Osteocyte (in vitro differentiated cells): ENCODE measurements around the gene DNAJC8. TPM values are rescaled to one million over a fixed set of nuclear protein-coding genes. Genes with fewer than 3 reads are reported as not detected.

Experiments used
- DNase-seq: peaks from one replicate; pipeline ENCODE4 v3.0.0; 2021; ENCODE audit warnings: mixed read lengths; ENCODE audit not compliant: unreplicated experiment; ENCODE audit errors: extremely low spot score
- H3K27ac Mint-ChIP-seq: one replicate; pipeline ENCODE4 v1.8.0; 2021; ENCODE audit warnings: mild to moderate bottlenecking, mixed read lengths; ENCODE audit not compliant: unreplicated experiment
- H3K27me3 Mint-ChIP-seq: one replicate; pipeline ENCODE4 v1.8.0; 2021; ENCODE audit warnings: mixed read lengths; ENCODE audit not compliant: unreplicated experiment
- H3K36me3 Mint-ChIP-seq: one replicate; pipeline ENCODE4 v1.8.0; 2021; ENCODE audit warnings: mixed read lengths; ENCODE audit not compliant: unreplicated experiment
- H3K4me1 Mint-ChIP-seq: one replicate; pipeline ENCODE4 v1.8.0; 2021; ENCODE audit warnings: mixed read lengths; ENCODE audit not compliant: unreplicated experiment
- H3K4me3 Mint-ChIP-seq: one replicate; pipeline ENCODE4 v1.8.0; 2021; ENCODE audit warnings: mild to moderate bottlenecking, moderate library complexity, mixed read lengths; ENCODE audit not compliant: unreplicated experiment
- H3K9me3 Mint-ChIP-seq: one replicate; pipeline ENCODE4 v1.8.0; 2021; ENCODE audit warnings: mixed read lengths; ENCODE audit not compliant: unreplicated experiment
- total RNA-seq: library from RNA; stranded (reverse); gene quantifications from 2 replicates; pipeline ENCODE4 v1.2.1, GENCODE V29; 2021
- TF ChIP-seq, protein P1 (sequence below): fragments of 200-600 bp; sonication (generic); IDR thresholded peaks from 2 replicates; pipeline ENCODE4 v1.5.0; 2021; ENCODE audit warnings: antibody characterized with exemption, mild to moderate bottlenecking, moderate library complexity

Gene DNAJC8
- total RNA-seq, 1 donor from 2014 or later, result 92.2 TPM

DNA sequence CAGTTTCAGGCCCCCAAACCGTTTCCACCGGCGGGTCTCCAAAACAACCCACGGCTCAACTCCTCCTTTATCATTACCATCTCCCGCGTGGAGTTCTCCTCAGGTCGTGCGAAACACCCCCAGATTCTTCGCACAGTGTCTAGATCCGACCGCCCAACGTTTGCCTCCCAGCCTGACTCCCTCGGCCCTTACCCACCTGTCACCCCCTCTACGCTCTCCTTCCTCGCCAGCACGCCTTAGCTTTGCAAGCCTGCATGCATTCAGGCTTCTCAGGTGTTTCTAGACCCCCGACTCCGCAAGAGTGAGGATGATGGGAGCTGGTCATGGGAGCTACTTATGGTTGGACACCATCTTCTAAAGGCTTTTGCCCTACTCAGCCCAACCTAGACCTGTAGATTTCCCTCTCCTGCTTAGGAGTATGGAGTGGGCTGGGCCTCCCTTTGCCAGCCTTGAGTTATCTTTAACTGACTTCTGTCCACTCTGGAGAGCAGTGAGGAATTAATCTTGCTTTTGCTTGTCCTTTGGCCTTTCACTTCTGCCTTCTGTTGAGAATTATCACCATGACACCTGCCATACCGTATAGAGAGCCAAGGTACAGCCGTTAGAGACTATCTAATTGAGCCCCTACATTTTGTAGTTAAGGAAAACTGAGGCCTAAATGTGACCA, 4.0 kb upstream of the DNAJC8 start:
- H3K27ac Mint-ChIP-seq, result no peak overlapping the region
- TF ChIP-seq, protein P1, sequence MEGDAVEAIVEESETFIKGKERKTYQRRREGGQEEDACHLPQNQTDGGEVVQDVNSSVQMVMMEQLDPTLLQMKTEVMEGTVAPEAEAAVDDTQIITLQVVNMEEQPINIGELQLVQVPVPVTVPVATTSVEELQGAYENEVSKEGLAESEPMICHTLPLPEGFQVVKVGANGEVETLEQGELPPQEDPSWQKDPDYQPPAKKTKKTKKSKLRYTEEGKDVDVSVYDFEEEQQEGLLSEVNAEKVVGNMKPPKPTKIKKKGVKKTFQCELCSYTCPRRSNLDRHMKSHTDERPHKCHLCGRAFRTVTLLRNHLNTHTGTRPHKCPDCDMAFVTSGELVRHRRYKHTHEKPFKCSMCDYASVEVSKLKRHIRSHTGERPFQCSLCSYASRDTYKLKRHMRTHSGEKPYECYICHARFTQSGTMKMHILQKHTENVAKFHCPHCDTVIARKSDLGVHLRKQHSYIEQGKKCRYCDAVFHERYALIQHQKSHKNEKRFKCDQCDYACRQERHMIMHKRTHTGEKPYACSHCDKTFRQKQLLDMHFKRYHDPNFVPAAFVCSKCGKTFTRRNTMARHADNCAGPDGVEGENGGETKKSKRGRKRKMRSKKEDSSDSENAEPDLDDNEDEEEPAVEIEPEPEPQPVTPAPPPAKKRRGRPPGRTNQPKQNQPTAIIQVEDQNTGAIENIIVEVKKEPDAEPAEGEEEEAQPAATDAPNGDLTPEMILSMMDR, result no peak
- peaks cover 3% of the 10 kb centered on the region for H3K36me3 Mint-ChIP-seq
- no peak overlapping the region for H3K4me3 Mint-ChIP-seq
- H3K27me3 Mint-ChIP-seq, result no peaks in the 10 kb centered on the region
- no peak for DNase-seq
- H3K9me3 Mint-ChIP-seq, result no peaks in the 10 kb centered on the region
- peaks cover 13% of the 10 kb centered on the region for H3K4me1 Mint-ChIP-seq

DNA sequence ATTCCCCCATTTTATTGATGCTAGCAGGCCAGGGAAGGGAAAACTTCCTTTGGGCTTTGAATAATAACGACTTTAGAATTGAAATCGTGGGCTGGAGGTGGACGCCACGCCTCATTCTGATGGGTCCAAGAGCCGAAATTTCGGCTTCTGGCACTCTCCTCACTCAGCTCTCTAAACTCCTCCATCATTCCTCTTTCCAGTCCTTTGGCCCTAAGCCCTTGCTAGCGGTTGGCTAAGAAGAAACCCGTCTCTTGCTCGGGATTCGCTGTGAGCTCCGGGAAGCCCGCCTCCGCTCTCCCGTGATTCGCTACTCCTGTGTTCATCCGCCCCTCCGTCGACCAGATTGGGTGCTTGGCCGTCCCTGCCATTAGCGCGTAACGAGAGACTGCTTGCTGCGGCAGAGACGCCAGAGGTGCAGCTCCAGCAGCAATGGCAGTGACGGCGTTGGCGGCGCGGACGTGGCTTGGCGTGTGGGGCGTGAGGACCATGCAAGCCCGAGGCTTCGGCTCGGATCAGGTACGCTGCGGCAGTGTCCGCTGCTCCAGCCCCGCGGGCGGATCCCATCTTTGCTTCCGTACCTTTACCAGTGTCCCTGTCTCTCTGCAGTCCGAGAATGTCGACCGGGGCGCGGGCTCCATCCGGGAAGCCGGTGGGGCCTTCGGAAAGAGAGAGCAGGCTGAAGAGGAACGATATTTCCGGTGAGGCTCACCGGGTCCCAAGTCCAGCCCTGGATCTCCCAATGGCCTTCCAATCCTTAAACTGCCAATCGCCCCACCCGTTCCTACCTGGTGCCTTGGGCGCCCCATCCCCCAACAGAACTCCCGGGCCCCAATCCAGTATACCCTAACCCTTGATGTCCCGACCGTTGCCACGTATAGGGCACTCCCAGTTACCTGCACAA, 3.2 kb upstream of the DNAJC8 start, which contains the start of gene ATP5IF1:
ATP5IF1 (plus strand) TSS at position 370 of the 901 bp plus-strand sequence; CDS start at position 430, 60 bp downstream.
- Mint-ChIP-seq H3K36me3 (peaks cover 3% of the 10 kb centered on the region), H3K27ac (no peak within 1 kb of the TSS), H3K4me3 (no peak within 1 kb of the TSS), H3K4me1 (peaks cover 16% of the 10 kb centered on the region), H3K27me3 (no peaks in the 10 kb centered on the region), H3K9me3 (no peaks in the 10 kb centered on the region)
- DNase-seq, result peak; percentile 98
- TF ChIP-seq, protein P1, result no peak

DNA sequence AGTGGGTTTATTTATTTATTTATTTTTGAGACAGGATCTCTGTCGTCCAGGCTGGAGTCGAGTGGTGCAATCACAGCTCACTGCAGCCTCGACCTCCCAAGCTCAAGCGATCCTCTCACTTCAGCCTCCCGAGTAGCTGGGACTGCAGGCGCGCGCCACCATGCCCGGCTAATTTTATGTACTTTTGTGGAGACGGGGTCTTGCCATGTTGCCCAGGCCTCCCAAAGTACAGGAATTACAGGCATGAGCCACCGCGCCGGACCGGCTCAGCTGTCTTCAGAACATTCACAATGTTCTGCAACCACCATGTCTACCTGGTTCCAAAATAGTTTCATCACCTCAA, 406 bp upstream of the DNAJC8 start:
- Mint-ChIP-seq H3K4me1 (peaks cover 27% of the 10 kb centered on the region), H3K27ac (peak overlapping the region; percentile 99), H3K9me3 (no peaks in the 10 kb centered on the region), H3K4me3 (peak overlapping the region; percentile 100), H3K27me3 (no peaks in the 10 kb centered on the region), H3K36me3 (peaks cover 12% of the 10 kb centered on the region)
- TF ChIP-seq, protein P1, result no peak
- DNase-seq, result no peak

DNA sequence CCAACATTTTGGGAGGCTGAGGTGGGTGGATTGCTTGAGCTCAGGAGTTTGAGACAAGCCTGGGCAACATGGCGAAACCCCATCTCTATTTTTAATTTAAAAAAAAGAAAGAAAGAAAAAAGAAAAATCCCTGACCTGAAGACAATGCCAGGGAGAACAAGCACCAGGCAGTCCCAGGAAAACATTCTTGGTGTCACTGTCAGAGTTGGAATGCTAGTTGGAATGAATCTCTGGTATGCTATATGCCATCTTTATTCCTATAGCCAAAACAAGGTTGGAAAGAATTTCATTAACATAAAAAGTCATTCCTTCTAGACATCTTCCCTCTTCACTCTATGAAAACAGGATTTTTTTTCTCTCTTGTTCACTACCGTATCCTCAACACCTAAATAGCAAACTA, 2.8 kb downstream of the DNAJC8 start:
- no peaks in the 10 kb centered on the region for H3K27me3 Mint-ChIP-seq
- no peak for DNase-seq
- peaks cover 27% of the 10 kb centered on the region for H3K4me1 Mint-ChIP-seq
- H3K4me3 Mint-ChIP-seq, result no peak overlapping the region
- TF ChIP-seq, protein P1, result no peak
- H3K36me3 Mint-ChIP-seq, result peaks cover 28% of the 10 kb centered on the region
- no peak overlapping the region for H3K27ac Mint-ChIP-seq
- no peaks in the 10 kb centered on the region for H3K9me3 Mint-ChIP-seq

DNA sequence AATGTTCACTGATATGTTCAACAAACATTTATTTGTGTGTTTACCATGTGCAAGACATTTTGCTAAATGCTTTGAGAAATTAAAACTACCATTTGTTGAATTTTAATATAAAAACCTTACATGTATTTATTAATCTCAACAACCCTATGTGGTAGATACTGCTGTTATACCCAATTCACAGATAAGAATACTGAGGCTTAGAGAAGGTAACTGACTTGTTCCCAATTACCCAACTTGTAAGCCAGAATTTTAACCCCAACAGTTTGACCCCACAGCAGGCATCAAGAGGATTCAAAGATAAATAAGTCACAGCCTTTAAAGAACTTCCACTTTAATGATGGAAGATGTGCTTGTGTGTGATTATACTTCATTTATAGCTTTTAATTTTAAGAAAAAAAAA, 3.7 kb downstream of the DNAJC8 start:
- no peak for DNase-seq
- TF ChIP-seq, protein P1, result no peak
- Mint-ChIP-seq H3K4me1 (peaks cover 27% of the 10 kb centered on the region), H3K27me3 (no peaks in the 10 kb centered on the region), H3K4me3 (no peak overlapping the region), H3K27ac (no peak overlapping the region), H3K36me3 (peaks cover 29% of the 10 kb centered on the region), H3K9me3 (no peaks in the 10 kb centered on the region)
